Measurements from ENCODE around the gene PRXL2B. TPM values are rescaled to one million over a fixed set of nuclear protein-coding genes. Genes with fewer than 3 reads are reported as not detected.

The PRXL2B gene
- total and polyA plus RNA-seq, 12 donors, result 16.9 to 64.0 (median 30.2) TPM

- no peaks in the 10 kb centered on the region for H3K4me1 ChIP-seq (replicated peaks in 1 of 2)
- intact Hi-C loops (cut with DNase I), result no loop called here
- no peaks in the 10 kb centered on the region for H3K9me3 ChIP-seq (replicated peaks in 1 of 3)
- H3K27me3 ChIP-seq, result peaks cover 33% of the 10 kb centered on the region
- no peak for DNase-seq
- H3K27ac ChIP-seq, result no peak overlapping the region
- no peak for TF ChIP-seq POLR2A (IDR thresholded peaks at IDR 0.05)
- TF ChIP-seq CTCF (IDR thresholded peaks at IDR 0.05), result no peak
- H3K4me3 ChIP-seq, result no peak overlapping the region
- WGBS, 4 donors, result 21 to 43% (median 34%) methylated on average over 4 to 6 of the region's 6 CpGs
- H3K36me3 ChIP-seq (replicated peaks in 1 of 2), result no peaks in the 10 kb centered on the region
Measured at GRCh38 chr1:2627746-2628145, 41.2 kb downstream of the PRXL2B start.

- Histone ChIP-seq H3K4me3 (no peak overlapping the region), H3K4me1 (replicated peaks in 1 of 2) (peaks cover under 1% of the 10 kb centered on the region in 2 donors), H3K27ac (no peak overlapping the region), H3K27me3 (peaks cover 33% of the 10 kb centered on the region), H3K36me3 (replicated peaks in 1 of 2) (no peaks in the 10 kb centered on the region), H3K9me3 (replicated peaks in 1 of 3) (no peaks in the 10 kb centered on the region)
- TF ChIP-seq CTCF (IDR thresholded peaks at IDR 0.05) (no peak), POLR2A (IDR thresholded peaks at IDR 0.05) (no peak)
- intact Hi-C loops (cut with DNase I), result no loop called here
- no peak for DNase-seq
- 7 to 8% methylated on average over 45 to 46 of the region's 46 CpGs; no CpG with 5 or more reads in 2 of the 4 donors for WGBS, 4 donors
Measured at GRCh38 chr1:2628191-2628932, 41.8 kb downstream of the PRXL2B start.

- Histone ChIP-seq H3K27me3 (peaks cover 36% of the 10 kb centered on the region), H3K27ac (no peak overlapping the region), H3K36me3 (replicated peaks in 1 of 2) (no peaks in the 10 kb centered on the region), H3K4me3 (no peak overlapping the region), H3K9me3 (replicated peaks in 1 of 3) (no peaks in the 10 kb centered on the region), H3K4me1 (replicated peaks in 1 of 2) (peaks cover 7 to 8% of the 10 kb centered on the region in 2 donors)
- intact Hi-C loops (cut with DNase I), result no loop called here
- TF ChIP-seq CTCF (IDR thresholded peaks at IDR 0.05), result no peak
- TF ChIP-seq POLR2A (IDR thresholded peaks at IDR 0.05), result no peak
- WGBS, 4 donors, result 2 to 10% (median 4%) methylated on average over 4 to 64 of the region's 64 CpGs; no CpG with 5 or more reads in 1 of the 4 donors
- DNase-seq, result no peak
Measured at GRCh38 chr1:2628933-2629626, 42.5 kb downstream of the PRXL2B start.

GRCh38 chr1:2629627-2630497 is 43.3 kb downstream of the PRXL2B start:
- Histone ChIP-seq H3K36me3 (replicated peaks in 1 of 2) (no peaks in the 10 kb centered on the region), H3K4me3 (no peak overlapping the region), H3K27ac (no peak overlapping the region), H3K27me3 (peaks cover 36% of the 10 kb centered on the region), H3K4me1 (replicated peaks in 1 of 2) (peaks cover 7 to 8% of the 10 kb centered on the region in 2 donors), H3K9me3 (replicated peaks in 1 of 3) (no peaks in the 10 kb centered on the region)
- whole genome bisulfite sequencing, 4 donors, result 79 to 85% (median 82%) methylated on average over 16 to 23 of the region's 23 CpGs
- TF ChIP-seq CTCF (IDR thresholded peaks at IDR 0.05) (no peak), POLR2A (IDR thresholded peaks at IDR 0.05) (no peak)
- DNase-seq, result no peak
- intact Hi-C loops (cut with DNase I), result no loop called here

Data from adrenal gland (tissue), 12 donors.